HCT116 (cell line): Measurements from ENCODE around the gene ZNF483.

ENCODE experiments used
- CTCF ChIP-seq, 3 experiments: fragments of 200-600 bp in 1 of 3; sonication (generic) in 1 of 3; IDR thresholded peaks in 2 of 3; conservative IDR thresholded peaks in 1 of 3; 2 replicates each; pipeline ENCODE4 v1.5.1; 2012 to 2017; ENCODE audit warnings: low read depth in 2 of 3, low read length in 2 of 3, antibody characterized with exemption in 1 of 3, borderline replicate concordance in 1 of 3, control low read depth in 1 of 3, mild to moderate bottlenecking in 1 of 3, mixed read lengths in 1 of 3, mixed run types in 1 of 3, moderate library complexity in 1 of 3; ENCODE audit not compliant: insufficient read depth in 1 of 3
- ZNF274 ChIP-seq: fragments of 200-500 bp; sonication (Bioruptor generic); IDR thresholded peaks from 2 replicates; pipeline ENCODE4 v1.6.1; 2014; ENCODE audit warnings: mild to moderate bottlenecking, low read depth, low read length, inconsistent platforms

- no peak for TF ChIP-seq CTCF (IDR thresholded peaks at IDR 0.05 in 2 of 3, conservative IDR thresholded peaks at IDR 0.05 in 1 of 3; ENCODE audit: borderline replicate concordance in 1 of 3, insufficient read depth in 1 of 3, low read depth in 2 of 3, low read length in 2 of 3)
- TF ChIP-seq ZNF274: no peak
Measured at GRCh38 chr9:111610149-111610548, 85.2 kb downstream of the ZNF483 start.
